ENCODE measurements around the gene WBP11.

- no peak for TF ChIP-seq CTCF (optimal IDR thresholded peaks at IDR 0.05 in 1 of 3, IDR thresholded peaks at IDR 0.05 in 1 of 3, conservative IDR thresholded peaks at IDR 0.05 in 1 of 3; ENCODE audit: extremely low read depth in 1 of 3, insufficient read depth in 2 of 3, low read length in 3 of 3)
- no peak for TF ChIP-seq EZH2 (IDR thresholded peaks at IDR 0.05; ENCODE audit: low read length)
Measured at GRCh38 chr12:14772946-14773345, 30.3 kb downstream of the WBP11 start.

Data from keratinocyte (primary cell).